ENCODE measurements around the gene KRT84. TPM values are rescaled to one million over a fixed set of nuclear protein-coding genes. Genes with fewer than 3 reads are reported as not detected.

KRT84 gene
- total RNA-seq, 1 donor, result not detected

- TF ChIP-seq CTCF (IDR thresholded peaks at IDR 0.05; ENCODE audit: insufficient read depth, low read length), result no peak
- no peak overlapping the region for H3K4me3 ChIP-seq (ENCODE audit: low read depth, low read length)
- DNase-seq (ENCODE audit: low read depth), result no peak
Observed at GRCh38 chr12:52396656-52397055, 11.2 kb upstream of the KRT84 start.

- peak; percentile 8 for DNase-seq (ENCODE audit: low read depth)
- no peak for TF ChIP-seq CTCF (IDR thresholded peaks at IDR 0.05; ENCODE audit: insufficient read depth, low read length)
- no peak overlapping the region for H3K4me3 ChIP-seq (ENCODE audit: low read depth, low read length)
Observed at GRCh38 chr12:52395761-52396434, 10.4 kb upstream of the KRT84 start.

GRCh38 chr12:52394836-52395405 lies 9.5 kb upstream of the KRT84 start:
- no peak overlapping the region for H3K4me3 ChIP-seq (ENCODE audit: low read depth, low read length)
- TF ChIP-seq CTCF (IDR thresholded peaks at IDR 0.05; ENCODE audit: insufficient read depth, low read length), result no peak
- no peak for DNase-seq (ENCODE audit: low read depth)

GRCh38 chr12:52392465-52393007 lies 7.1 kb upstream of the KRT84 start:
- no peak for DNase-seq (ENCODE audit: low read depth)
- no peak overlapping the region for H3K4me3 ChIP-seq (ENCODE audit: low read depth, low read length)
- TF ChIP-seq CTCF (IDR thresholded peaks at IDR 0.05; ENCODE audit: insufficient read depth, low read length), result no peak

- TF ChIP-seq CTCF (IDR thresholded peaks at IDR 0.05; ENCODE audit: insufficient read depth, low read length), result no peak
- peak; percentile 13 for DNase-seq (ENCODE audit: low read depth)
- H3K4me3 ChIP-seq (ENCODE audit: low read depth, low read length), result no peak overlapping the region
Observed at GRCh38 chr12:52391618-52392002, 6.2 kb upstream of the KRT84 start.

- peak; percentile 5 for DNase-seq (ENCODE audit: low read depth)
- H3K4me3 ChIP-seq (ENCODE audit: low read depth, low read length), result no peak overlapping the region
- TF ChIP-seq CTCF (IDR thresholded peaks at IDR 0.05; ENCODE audit: insufficient read depth, low read length), result peak; percentile 55
Observed at GRCh38 chr12:52390739-52391617, 5.5 kb upstream of the KRT84 start.

Measured in fibroblast of the aortic adventitia (primary cell).